Urinary bladder (tissue), 4 donors: ENCODE results near the gene STK4. TPM values are rescaled to one million over a fixed set of nuclear protein-coding genes. Genes with fewer than 3 reads are reported as not detected.

Experiments
- DNase-seq: peaks from one replicate; pipeline ENCODE4 v3.0.0-alpha.2; 2015; ENCODE audit errors: extremely low spot score
- H3K27ac ChIP-seq: one replicate; pipeline ENCODE4 v1.5.1; 2013; ENCODE audit warnings: low read depth, mild to moderate bottlenecking, moderate library complexity
- H3K36me3 ChIP-seq: one replicate; pipeline ENCODE4 v1.6.1; 2013; ENCODE audit warnings: mild to moderate bottlenecking, moderate library complexity; ENCODE audit not compliant: insufficient read depth
- H3K4me1 ChIP-seq: one replicate; pipeline ENCODE4 v1.6.1; 2013; ENCODE audit warnings: mild to moderate bottlenecking, moderate library complexity; ENCODE audit not compliant: insufficient read depth
- H3K4me3 ChIP-seq: one replicate; pipeline ENCODE4 v1.5.1; 2013; ENCODE audit warnings: low read depth, low read length
- WGBS: extraction: QIAGEN DNeasy Blood & Tissue Kit; methylation state at CpG from one replicate; pipeline ENCODE4 v1.1.7; 2013; 5-methylcytosine and 5-hydroxymethylcytosine counted together
- polyA plus RNA-seq: library from polyadenylated mRNA; stranded (reverse); fragments of 200-250 nt; gene quantifications from one replicate; pipeline ENCODE4 v1.2.3, GENCODE V29; 2013
- total RNA-seq: library from RNA; depleted of rRNA; stranded (reverse); fragments of >200 nt; gene quantifications from one replicate; pipeline ENCODE4 v1.2.3, GENCODE V29; 2014
- donor health status: healthy with polysubstance abuse.
- donor health status: healthy.

Gene STK4
- total and polyA plus RNA-seq, 2 donors: 11.6 to 37.5 TPM

DNA sequence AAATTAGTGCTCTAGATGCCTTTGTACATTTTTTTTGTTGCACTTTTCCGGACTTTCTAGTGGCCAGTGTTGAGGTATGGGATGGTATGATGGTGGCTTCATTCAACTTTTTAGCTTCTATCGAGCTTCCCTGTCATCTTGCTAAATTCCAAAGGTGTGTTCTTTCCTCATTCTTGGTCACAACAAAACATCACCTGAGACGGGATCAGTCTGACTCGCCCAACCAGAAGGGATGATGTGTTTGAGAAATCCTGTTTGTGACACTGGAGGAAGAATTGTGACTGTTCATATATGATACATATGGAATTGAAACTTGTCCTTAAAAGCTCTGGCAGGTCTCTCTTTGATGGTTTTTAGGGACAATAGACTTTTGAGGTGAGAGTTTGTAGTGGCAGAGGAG, 100.8 kb downstream of the STK4 start:
- H3K27ac ChIP-seq: no peak overlapping the region
- DNase-seq: no peak
- WGBS: 92% methylated on average over 4 of the region's 4 CpGs
- no peak overlapping the region for H3K4me3 ChIP-seq
- H3K4me1 ChIP-seq: peaks cover 2% of the 10 kb centered on the region
- H3K36me3 ChIP-seq: peaks cover 2% of the 10 kb centered on the region

DNA sequence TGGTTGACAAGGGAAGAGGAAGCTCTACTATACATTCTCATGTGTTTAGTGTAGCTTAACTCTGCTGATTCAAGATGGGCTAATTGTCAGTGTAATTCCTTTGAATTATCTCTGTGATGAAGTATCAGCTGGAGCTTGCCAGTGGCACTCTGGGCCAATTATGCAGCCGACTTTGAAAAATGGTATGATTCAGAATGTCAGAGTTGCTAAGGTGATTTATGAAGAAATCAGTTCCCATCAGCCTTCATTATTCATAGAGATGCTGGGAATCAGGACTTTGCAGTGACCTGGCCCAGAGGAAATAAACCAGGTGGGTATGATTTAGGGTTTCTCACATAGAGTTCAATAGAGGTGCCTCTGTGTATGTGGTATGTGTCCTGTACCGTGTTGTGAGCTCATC, 101.2 kb downstream of the STK4 start:
- H3K36me3 ChIP-seq: peaks cover 2% of the 10 kb centered on the region
- no peak overlapping the region for H3K27ac ChIP-seq
- no peak for DNase-seq
- WGBS: 64% methylated on average over 2 of the region's 2 CpGs
- peaks cover 2% of the 10 kb centered on the region for H3K4me1 ChIP-seq
- no peak overlapping the region for H3K4me3 ChIP-seq

DNA sequence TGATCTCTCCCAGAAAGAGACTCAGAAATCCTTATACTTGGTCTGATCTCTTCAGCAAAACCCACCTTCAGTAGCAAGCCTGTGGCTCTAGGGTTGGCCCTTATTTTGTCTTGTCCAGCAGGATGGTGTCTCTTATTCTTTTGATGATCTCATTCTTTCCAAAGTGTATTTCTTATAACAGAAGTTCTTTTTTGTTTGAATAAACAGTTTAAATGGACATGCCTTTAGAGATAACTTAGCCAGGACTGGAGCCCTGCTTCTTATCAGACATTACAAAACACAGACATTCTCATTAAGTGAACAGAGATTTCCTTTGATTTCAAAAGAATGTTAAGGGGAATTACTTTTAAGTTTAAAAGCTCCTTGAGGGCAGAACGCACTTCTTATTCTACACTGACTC, 102.9 kb downstream of the STK4 start:
- WGBS: 45% methylated on average over 1 of the region's 1 CpG
- no peak overlapping the region for H3K4me3 ChIP-seq

DNA sequence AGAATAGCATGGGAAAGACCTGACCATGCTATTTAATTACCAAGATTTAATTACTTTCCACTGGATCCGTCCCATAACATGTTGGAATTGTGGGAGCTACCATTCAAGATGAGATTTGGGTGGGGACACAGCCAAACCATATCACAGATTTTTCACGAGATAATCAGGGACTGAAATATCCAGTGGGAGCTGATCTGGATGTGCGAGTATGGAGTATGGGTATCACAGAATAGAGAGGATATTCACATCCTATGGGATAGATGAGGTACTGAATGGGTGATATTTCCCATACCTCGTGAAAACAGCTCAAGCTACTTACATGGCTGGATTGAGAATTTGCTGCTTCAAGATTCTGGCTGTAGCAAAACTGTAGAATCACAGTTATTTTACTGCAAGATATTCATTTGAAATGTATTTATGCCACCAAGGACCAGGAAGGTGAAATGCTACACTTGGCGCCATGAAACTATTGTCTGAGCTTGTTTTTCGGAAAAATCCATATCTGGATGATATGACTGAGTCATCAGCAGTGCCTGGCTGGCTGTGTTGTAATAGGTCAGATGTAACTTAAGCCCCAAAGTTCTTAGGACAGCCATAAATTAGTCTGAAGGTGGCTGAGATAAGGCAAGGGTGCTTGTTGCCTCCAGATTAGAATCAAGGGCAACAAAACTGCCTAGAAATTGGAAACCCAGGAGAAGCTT, 104.8 kb downstream of the STK4 start:
- 91% methylated on average over 6 of the region's 6 CpGs for WGBS
- H3K4me3 ChIP-seq: no peak overlapping the region
- peaks cover 9% of the 10 kb centered on the region for H3K36me3 ChIP-seq
- no peak overlapping the region for H3K27ac ChIP-seq
- no peak for DNase-seq
- peaks cover 2% of the 10 kb centered on the region for H3K4me1 ChIP-seq

More for the DNA sequence above, 102.9 kb downstream of the STK4 start:
- Histone ChIP-seq H3K36me3 (peaks cover 2% of the 10 kb centered on the region), H3K4me1 (peaks cover 2% of the 10 kb centered on the region), H3K27ac (no peak overlapping the region)
- no peak for DNase-seq

DNA sequence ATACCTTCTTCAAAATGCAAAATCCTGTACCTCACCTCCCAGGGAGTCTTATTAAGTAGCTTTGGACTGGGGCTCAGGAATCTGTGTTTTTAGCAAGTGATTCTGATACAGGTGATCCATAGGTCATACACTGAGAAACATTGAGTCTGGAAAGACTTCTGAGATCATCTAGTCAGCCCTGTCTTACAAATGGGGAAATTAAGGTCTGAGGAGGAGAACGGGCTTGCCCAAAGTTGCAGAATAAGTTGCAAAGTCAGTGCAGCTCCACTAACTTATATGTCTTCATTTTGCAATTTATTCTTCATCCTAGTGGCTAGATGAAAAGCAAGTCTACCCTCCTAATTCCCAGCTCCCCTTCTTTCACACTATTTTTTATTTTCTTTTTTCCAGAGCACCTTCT, 105.8 kb downstream of the STK4 start:
- no peak overlapping the region for H3K27ac ChIP-seq
- WGBS: 95% methylated on average over 1 of the region's 1 CpG

DNA sequence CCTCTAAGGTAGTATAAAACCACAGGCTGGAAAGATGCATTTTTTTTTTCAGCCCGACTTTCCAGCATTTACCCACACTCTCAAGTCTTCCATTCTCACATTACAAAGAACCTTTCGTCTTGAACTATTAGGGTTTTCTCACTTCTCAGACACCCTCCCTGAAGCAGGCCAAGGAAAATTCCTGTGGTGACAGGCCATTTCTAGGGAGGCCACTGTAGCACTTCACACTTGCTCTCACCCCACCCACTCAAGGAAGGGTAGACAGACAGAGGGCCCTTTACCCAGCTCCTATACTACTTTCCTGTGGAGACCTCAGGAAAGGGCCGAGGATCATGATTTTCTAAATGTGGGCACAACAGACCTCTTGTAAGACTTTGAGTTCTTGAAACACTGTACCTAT, 106.9 kb downstream of the STK4 start:
- no peak for DNase-seq
- H3K4me1 ChIP-seq: peaks cover 2% of the 10 kb centered on the region
- H3K36me3 ChIP-seq: peaks cover 9% of the 10 kb centered on the region
- no peak overlapping the region for H3K4me3 ChIP-seq
- no peak overlapping the region for H3K27ac ChIP-seq
- WGBS: 89% methylated on average over 3 of the region's 3 CpGs

More for the DNA sequence above, 105.8 kb downstream of the STK4 start:
- no peak for DNase-seq
- H3K4me3 ChIP-seq: no peak overlapping the region
- H3K36me3 ChIP-seq: peaks cover 9% of the 10 kb centered on the region
- H3K4me1 ChIP-seq: peaks cover 2% of the 10 kb centered on the region

DNA sequence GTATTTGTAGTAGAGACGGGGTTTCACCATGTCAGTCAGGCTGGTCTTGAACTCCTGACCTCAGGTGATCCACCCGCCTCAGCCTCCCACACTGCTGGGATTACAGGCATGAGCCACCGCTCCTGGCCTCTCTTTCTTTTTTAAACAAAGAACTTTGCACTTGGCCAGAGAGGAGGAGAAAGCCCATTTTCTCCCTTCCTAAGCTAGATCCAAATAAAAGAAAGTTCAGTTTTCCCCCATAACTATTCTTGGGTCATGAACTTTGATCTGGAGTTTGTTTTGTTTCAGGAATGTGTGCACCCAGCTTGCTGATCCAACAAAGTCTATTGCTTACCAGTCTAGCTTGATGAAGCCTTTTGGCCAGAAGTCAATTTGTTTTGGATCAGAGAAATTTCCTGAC, 111.2 kb downstream of the STK4 start:
- no peak overlapping the region for H3K4me3 ChIP-seq
- no peaks in the 10 kb centered on the region for H3K4me1 ChIP-seq
- 87% methylated on average over 3 of the region's 3 CpGs for WGBS
- DNase-seq: no peak
- H3K36me3 ChIP-seq: peaks cover 7% of the 10 kb centered on the region
- no peak overlapping the region for H3K27ac ChIP-seq

DNA sequence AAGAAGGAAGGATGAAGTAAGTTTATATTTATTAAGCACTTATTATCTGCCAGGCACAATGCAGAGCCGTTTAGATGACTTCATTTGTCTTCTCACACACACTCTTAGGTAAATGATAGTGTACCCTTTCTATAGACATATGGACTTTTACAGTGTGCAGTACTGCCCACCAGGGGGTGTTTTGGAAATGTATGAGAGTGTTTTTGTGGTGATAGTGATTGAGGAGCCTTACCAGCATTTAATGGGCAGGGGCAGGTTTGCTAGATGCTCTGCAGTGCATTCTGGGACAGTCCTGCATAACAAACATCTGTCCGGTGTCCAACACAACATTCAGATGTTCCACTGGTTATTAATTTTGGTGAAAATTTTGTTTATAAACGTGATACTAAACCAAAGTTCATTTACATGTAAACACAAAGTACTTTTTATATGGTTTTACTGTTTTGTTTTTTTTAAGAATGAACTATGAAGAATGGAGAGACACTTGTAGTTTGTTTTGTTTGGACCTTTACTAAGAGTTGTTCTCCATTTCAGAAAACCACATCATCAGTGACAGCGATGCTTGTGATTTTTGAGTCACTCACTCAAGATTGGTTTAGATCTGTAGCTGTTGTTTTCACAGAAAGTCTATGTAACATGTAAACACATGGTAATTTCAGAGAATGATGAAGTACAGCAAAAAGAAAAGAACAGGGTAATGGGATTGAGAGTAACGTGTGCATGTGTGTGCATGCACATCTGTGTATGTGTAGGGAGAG, 114.7 kb downstream of the STK4 start:
- H3K4me1 ChIP-seq: no peaks in the 10 kb centered on the region
- 78% methylated on average over 5 of the region's 5 CpGs for WGBS
- H3K27ac ChIP-seq: no peak overlapping the region
- no peak overlapping the region for H3K4me3 ChIP-seq
- DNase-seq: no peak
- H3K36me3 ChIP-seq: no peaks in the 10 kb centered on the region

DNA sequence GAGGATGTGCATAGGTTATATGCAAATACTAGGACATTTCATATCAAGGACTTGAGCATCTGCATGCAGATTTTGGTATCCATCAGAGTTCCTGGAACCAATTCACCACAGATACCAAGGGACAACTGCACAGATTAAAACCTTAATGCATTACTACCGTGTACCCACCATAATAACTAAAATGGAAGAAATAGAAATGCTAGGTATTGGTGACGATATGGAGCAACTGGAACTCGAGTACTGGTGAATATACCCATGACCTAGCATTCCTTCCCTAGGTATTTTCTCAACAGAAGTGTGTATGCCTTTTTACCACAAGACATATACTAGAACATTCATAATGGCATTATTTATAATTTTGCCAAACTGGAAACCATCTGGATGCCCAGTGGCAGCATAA, 116.2 kb downstream of the STK4 start:
- no peak overlapping the region for H3K27ac ChIP-seq
- H3K4me1 ChIP-seq: no peaks in the 10 kb centered on the region
- DNase-seq: no peak
- no peak overlapping the region for H3K4me3 ChIP-seq
- 99% methylated on average over 3 of the region's 3 CpGs for WGBS
- no peaks in the 10 kb centered on the region for H3K36me3 ChIP-seq

DNA sequence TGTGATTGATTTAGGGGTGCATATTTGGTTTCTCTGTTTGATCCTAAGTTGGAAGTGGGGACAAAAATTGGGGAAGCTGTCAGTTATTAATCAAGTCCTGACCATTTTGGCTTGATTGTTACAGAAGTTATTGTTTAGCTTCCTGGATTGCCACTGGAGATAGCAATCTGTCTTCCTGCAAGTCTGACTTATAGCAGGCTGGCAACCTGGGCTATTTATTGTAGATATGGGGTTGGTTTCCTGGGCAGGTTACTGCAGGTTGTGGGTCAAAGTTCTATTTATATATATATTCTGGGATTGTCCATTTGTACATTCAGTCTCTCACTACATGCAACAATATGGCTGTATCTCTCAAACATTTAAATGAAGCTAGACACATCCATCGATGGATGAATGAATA, 116.8 kb downstream of the STK4 start:
- WGBS: 95% methylated on average over 1 of the region's 1 CpG
- DNase-seq: no peak
- H3K4me3 ChIP-seq: no peak overlapping the region
- no peak overlapping the region for H3K27ac ChIP-seq
- H3K36me3 ChIP-seq: no peaks in the 10 kb centered on the region
- H3K4me1 ChIP-seq: no peaks in the 10 kb centered on the region

DNA sequence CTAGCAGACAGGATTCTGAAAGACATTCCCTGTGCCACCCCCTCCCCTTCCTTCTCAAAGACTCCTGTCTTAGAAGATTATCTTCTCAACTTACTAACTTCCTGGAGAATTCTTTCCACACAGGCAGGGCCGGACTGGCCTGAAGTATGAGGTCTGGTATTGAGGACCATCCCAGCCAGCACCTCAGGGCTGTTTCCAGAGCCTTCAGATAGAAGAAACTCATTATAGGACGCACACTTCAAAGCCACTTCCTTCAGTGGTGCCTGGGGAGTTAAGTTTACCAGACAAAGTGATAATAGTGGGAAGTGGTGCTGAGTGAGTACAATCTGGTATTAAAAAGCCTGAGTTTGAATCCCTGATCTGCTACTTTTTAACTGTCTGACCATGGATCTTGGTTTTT, 119.0 kb downstream of the STK4 start:
- Histone ChIP-seq H3K4me3 (no peak overlapping the region), H3K36me3 (no peaks in the 10 kb centered on the region), H3K4me1 (no peaks in the 10 kb centered on the region), H3K27ac (no peak overlapping the region)
- 47% methylated on average over 2 of the region's 2 CpGs for WGBS
- DNase-seq: no peak

DNA sequence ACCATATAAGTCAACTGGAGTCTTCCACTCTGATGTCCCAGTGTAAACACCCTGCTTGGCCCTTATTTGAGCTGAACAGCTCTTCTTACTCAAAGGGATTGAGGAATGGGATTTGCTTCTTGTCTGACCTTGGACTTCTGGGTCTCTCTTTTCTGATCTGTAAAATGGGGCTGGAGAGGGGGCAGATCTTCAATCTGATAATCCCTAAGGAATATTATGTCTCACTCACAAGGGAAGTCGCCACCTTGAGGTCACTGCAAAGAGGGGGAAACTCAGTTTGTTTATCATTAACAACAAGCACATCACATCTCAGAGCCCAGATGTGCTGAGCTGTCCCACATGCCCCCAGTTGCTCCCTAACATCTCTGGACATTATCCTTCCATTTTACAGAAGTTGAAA, 119.6 kb downstream of the STK4 start:
- DNase-seq: no peak
- H3K4me3 ChIP-seq: no peak overlapping the region
- 91% methylated on average over 1 of the region's 1 CpG for WGBS
- no peak overlapping the region for H3K27ac ChIP-seq
- no peaks in the 10 kb centered on the region for H3K36me3 ChIP-seq
- H3K4me1 ChIP-seq: no peaks in the 10 kb centered on the region

DNA sequence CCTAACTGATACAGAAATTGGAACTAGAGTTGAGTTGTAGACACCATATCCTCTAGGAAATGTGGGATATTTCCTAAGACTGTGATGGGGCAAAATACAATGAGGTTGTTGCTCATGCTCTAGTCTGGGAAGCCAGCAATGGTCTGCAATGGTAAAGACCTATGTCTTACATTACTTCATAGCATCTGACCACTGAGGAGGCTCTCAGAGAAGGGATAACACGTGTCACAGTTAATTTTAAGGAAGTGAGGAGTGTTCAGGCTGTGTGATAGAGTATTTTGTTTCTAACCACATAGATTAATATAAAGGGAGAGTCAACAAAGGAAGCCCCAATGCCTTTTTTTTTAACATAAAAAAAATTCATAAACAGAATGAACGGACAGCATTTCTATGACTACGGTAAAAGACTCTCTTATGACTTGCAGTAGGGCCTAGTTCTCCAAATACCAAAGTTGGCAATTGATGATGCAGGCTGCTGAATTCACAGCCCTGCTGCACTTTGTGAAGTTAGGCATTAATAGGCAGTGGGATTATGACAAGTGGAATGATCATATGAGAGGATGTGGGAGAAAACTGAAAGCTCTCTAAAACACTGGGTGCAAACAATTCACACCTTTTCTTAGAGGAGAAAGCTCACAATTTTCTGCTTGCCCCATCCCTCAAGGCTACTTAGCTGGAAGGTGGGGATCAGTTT, 120.9 kb downstream of the STK4 start:
- no peaks in the 10 kb centered on the region for H3K36me3 ChIP-seq
- WGBS: 81% methylated on average over 3 of the region's 3 CpGs
- H3K4me3 ChIP-seq: no peak overlapping the region
- DNase-seq: no peak
- H3K4me1 ChIP-seq: no peaks in the 10 kb centered on the region
- no peak overlapping the region for H3K27ac ChIP-seq

DNA sequence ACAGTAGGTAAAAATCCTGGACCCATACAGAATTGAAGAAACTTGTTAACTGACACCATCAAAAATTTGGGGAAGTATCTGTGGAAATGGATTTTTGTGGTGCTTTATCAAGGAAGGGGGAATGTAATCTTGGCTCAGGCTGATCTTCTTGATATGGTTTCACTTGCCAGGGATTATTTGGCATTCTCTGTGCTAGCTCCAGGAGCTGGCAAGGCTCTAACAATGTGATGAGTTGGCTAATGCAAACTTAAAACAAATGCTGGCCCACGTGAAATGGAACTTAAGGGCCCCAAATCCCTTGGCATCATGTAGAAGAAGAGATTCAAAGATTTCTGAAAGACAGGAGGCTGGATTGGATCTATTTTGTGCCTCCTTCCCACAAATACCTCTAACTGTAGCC, 121.5 kb downstream of the STK4 start:
- 50% methylated on average over 1 of the region's 1 CpG for WGBS
- Histone ChIP-seq H3K36me3 (no peaks in the 10 kb centered on the region), H3K4me1 (no peaks in the 10 kb centered on the region), H3K27ac (no peak overlapping the region), H3K4me3 (no peak overlapping the region)
- no peak for DNase-seq
